ENCODE measurements around the gene RXRA. TPM values are rescaled to one million over a fixed set of nuclear protein-coding genes. Genes with fewer than 3 reads are reported as not detected.
A peak's percentile ranks its signal among the peaks of the same experiment; 100 is the strongest.

RXRA gene
- total and polyA plus RNA-seq, 2 of the 4 experiments (the other 2 are of a cell fraction), result 7.5 to 17.9 TPM

DNA sequence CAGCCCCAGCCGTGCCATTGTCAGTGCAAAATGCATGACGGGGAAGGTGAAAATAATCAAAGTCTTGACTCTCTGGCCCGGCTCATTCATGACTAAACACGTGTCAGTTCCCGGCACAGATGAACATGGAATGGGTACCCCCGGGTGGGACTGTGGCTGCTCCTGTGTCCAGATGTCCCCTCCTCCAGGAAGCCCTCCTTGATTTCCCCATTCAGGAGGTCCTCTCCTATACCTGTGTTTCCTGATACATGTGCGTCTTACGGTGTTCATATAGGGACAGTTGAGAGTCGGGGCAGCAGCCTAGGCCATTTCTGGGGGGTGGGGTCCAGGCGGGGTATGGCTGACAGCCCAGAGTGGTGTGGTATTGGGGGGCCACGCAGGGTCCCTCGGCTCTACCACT is 19.5 kb downstream of the RXRA start:
- H3K9me3 ChIP-seq (ENCODE audit: control insufficient read depth, insufficient read depth, low read length), result no peaks in the 10 kb centered on the region
- H4K91ac ChIP-seq (ENCODE audit: insufficient read depth, low read depth, low read length), result no peak overlapping the region
- no peak overlapping the region for H2AK5ac ChIP-seq (ENCODE audit: low read depth, low read length)
- TF ChIP-seq, protein P1, sequence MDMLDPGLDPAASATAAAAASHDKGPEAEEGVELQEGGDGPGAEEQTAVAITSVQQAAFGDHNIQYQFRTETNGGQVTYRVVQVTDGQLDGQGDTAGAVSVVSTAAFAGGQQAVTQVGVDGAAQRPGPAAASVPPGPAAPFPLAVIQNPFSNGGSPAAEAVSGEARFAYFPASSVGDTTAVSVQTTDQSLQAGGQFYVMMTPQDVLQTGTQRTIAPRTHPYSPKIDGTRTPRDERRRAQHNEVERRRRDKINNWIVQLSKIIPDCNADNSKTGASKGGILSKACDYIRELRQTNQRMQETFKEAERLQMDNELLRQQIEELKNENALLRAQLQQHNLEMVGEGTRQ (IDR thresholded peaks at IDR 0.05; ENCODE audit: low read depth, low read length), result no peak
- TF ChIP-seq, protein P2, sequence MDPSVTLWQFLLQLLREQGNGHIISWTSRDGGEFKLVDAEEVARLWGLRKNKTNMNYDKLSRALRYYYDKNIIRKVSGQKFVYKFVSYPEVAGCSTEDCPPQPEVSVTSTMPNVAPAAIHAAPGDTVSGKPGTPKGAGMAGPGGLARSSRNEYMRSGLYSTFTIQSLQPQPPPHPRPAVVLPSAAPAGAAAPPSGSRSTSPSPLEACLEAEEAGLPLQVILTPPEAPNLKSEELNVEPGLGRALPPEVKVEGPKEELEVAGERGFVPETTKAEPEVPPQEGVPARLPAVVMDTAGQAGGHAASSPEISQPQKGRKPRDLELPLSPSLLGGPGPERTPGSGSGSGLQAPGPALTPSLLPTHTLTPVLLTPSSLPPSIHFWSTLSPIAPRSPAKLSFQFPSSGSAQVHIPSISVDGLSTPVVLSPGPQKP (IDR thresholded peaks at IDR 0.05; ENCODE audit: borderline replicate concordance, low read depth, low read length), result no peak
- TF ChIP-seq BHLHE40 (IDR thresholded peaks at IDR 0.05; ENCODE audit: low read depth, low read length) (no peak), NFE2L2 (IDR thresholded peaks at IDR 0.05; ENCODE audit: low read depth, low read length) (no peak), RAD21 (IDR thresholded peaks at IDR 0.05; ENCODE audit: low read length) (no peak), CHD1 (IDR thresholded peaks at IDR 0.05; ENCODE audit: low read depth, low read length) (no peak), SMC3 (IDR thresholded peaks at IDR 0.05; ENCODE audit: low read depth, low read length) (no peak), RCOR1 (IDR thresholded peaks at IDR 0.05; ENCODE audit: insufficient replicate concordance, low read length) (no peak), FOS (IDR thresholded peaks at IDR 0.05; ENCODE audit: low read depth, low read length) (no peak), MAFK (IDR thresholded peaks at IDR 0.05; ENCODE audit: low read depth, low read length) (no peak)
- TF ChIP-seq, protein P3, sequence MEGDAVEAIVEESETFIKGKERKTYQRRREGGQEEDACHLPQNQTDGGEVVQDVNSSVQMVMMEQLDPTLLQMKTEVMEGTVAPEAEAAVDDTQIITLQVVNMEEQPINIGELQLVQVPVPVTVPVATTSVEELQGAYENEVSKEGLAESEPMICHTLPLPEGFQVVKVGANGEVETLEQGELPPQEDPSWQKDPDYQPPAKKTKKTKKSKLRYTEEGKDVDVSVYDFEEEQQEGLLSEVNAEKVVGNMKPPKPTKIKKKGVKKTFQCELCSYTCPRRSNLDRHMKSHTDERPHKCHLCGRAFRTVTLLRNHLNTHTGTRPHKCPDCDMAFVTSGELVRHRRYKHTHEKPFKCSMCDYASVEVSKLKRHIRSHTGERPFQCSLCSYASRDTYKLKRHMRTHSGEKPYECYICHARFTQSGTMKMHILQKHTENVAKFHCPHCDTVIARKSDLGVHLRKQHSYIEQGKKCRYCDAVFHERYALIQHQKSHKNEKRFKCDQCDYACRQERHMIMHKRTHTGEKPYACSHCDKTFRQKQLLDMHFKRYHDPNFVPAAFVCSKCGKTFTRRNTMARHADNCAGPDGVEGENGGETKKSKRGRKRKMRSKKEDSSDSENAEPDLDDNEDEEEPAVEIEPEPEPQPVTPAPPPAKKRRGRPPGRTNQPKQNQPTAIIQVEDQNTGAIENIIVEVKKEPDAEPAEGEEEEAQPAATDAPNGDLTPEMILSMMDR (conservative IDR thresholded peaks at IDR 0.05; ENCODE audit: low read depth, low read length), result no peak
- H2BK120ac ChIP-seq (ENCODE audit: low read depth, low read length), result no peak overlapping the region
- no peak overlapping the region for H3K23ac ChIP-seq (ENCODE audit: low read depth, low read length)
- H3K27ac ChIP-seq (ENCODE audit: insufficient read depth, low read length), result no peak overlapping the region
- no peak overlapping the region for H2BK15ac ChIP-seq (ENCODE audit: low read depth, low read length)
- H4K20me1 ChIP-seq (ENCODE audit: insufficient read depth, low read length), result peaks cover 100% of the 10 kb centered on the region
- H3K79me1 ChIP-seq (ENCODE audit: low read depth in 1 of 2, low read length in 2 of 2), result peaks cover 21 to 93% of the 10 kb centered on the region in 2 experiments
- dilution Hi-C loops (cut with HindIII; ENCODE audit: low sequenced_read_pairs, unreplicated experiment) (no loop called here), in situ Hi-C loops (cut with MboI; ENCODE audit: low sequenced_read_pairs) (no loop called here), intact Hi-C loops (cut with micrococcal nuclease) (no loop called here)
- DNase-seq (no peak), ATAC-seq (ENCODE audit: low read depth) (no peak)
- no peak overlapping the region for H3K4me3 ChIP-seq (ENCODE audit: insufficient read depth, low read depth, low read length)
- no peak overlapping the region for H4K5ac ChIP-seq (ENCODE audit: low read depth, low read length)
- ChIA-PET POLR2A (ENCODE audit: unreplicated experiment) (no interaction called here), CTCF (no interaction called here)
- peaks cover 6% of the 10 kb centered on the region; the same call in 1 of the 2 replicates for H3K36me3 ChIP-seq (ENCODE audit: control insufficient read depth, insufficient read depth, low read length)
- H3K27me3 ChIP-seq (ENCODE audit: control insufficient read depth, insufficient read depth, low read length), result no peaks in the 10 kb centered on the region
- H4K8ac ChIP-seq (ENCODE audit: low read depth in 2 of 2, low read length in 2 of 2), result no peak overlapping the region
- H2BK5ac ChIP-seq (ENCODE audit: low read depth, low read length, poor library complexity, severe bottlenecking), result no peak overlapping the region
- no peak overlapping the region for H3K4me2 ChIP-seq (ENCODE audit: low read depth, low read length)
- no TSS peak for BruUV-seq (replicated peaks)
- H3K14ac ChIP-seq (replicated peaks; ENCODE audit: low read depth, low read length), result no peak overlapping the region
- peak overlapping the region; percentile 23 for H2AFZ ChIP-seq (replicated peaks; ENCODE audit: low read length, poor library complexity)
- H2BK20ac ChIP-seq (ENCODE audit: low read depth, low read length), result no peak overlapping the region
- H3K9me1 ChIP-seq (ENCODE audit: insufficient read depth, low read length), result peaks cover 21% of the 10 kb centered on the region
- 94% methylated on average over 6 of the region's 12 CpGs; no CpG with 5 or more reads in 1 of the 2 experiments for WGBS, 2 experiments (ENCODE audit: extremely low coverage in 2 of 2, insufficient read length in 1 of 2)
- peaks cover 31% of the 10 kb centered on the region for H3K4me1 ChIP-seq (ENCODE audit: control insufficient read depth, insufficient read depth, low read length)
- H3K4ac ChIP-seq (ENCODE audit: low read depth, low read length), result no peak overlapping the region
- H3K9ac ChIP-seq (ENCODE audit: low read depth, low read length), result no peak overlapping the region
- H3K18ac ChIP-seq (ENCODE audit: low read depth, low read length), result no peak overlapping the region
- H2AK9ac ChIP-seq (replicated peaks; ENCODE audit: low read depth, low read length, poor library complexity), result no peak overlapping the region
- H3K56ac ChIP-seq (ENCODE audit: extremely low read depth, insufficient read depth, low read length), result no peak overlapping the region
